Measurements from ENCODE around the gene ISLR. TPM values are rescaled to one million over a fixed set of nuclear protein-coding genes. Genes with fewer than 3 reads are reported as not detected.
A peak's percentile ranks its signal among the peaks of the same experiment; 100 is the strongest.

The ISLR gene
- total and polyA plus RNA-seq, 2 of the 8 experiments (the other 6 are each of a cell fraction or from before 2014, with no cell fraction given) = 0.29 to 0.35 TPM

- H3K4me1 ChIP-seq (replicated peaks in 1 of 4; ENCODE audit: control insufficient read depth in 3 of 4, insufficient read depth in 4 of 4, low read length in 3 of 4) = peaks cover 35 to 57% (median 47%) of the 10 kb centered on the region in 4 experiments
- POLR2A ChIA-PET (ENCODE audit: partially characterized antibody) = interaction anchor here (1.0 to 7.0 kb wide), 7 partner anchors 9 to 79 kb away, joined by 3 to 58 read pairs (median 4); partner anchors contain the start of gene STRA6
- no peak overlapping the region for H4K8ac ChIP-seq (ENCODE audit: extremely low read depth, insufficient read depth, low read length)
- TF ChIP-seq HDAC2 (IDR thresholded peaks at IDR 0.05; ENCODE audit: borderline replicate concordance in 1 of 2, low read depth in 2 of 2, low read length in 2 of 2) (no peak), RXRA (IDR thresholded peaks at IDR 0.05; ENCODE audit: insufficient read depth, low read depth, low read length) (no peak), CHD1 (IDR thresholded peaks at IDR 0.05; ENCODE audit: low read depth, low read length) (no peak), TAF7 (optimal IDR thresholded peaks at IDR 0.05; ENCODE audit: borderline replicate concordance, low read depth, low read length) (no peak), CBX8 (IDR thresholded peaks at IDR 0.05; ENCODE audit: borderline replicate concordance, low read depth, low read length) (no peak), CREB1 (IDR thresholded peaks at IDR 0.05) (no peak), GTF2F1 (IDR thresholded peaks at IDR 0.05; ENCODE audit: borderline replicate concordance, low read depth, low read length) (no peak), SIN3A (conservative IDR thresholded peaks at IDR 0.05 in 1 of 2, IDR thresholded peaks at IDR 0.05 in 1 of 2; ENCODE audit: low read depth in 1 of 2, low read length in 2 of 2) (no peak), TEAD4 (IDR thresholded peaks at IDR 0.05; ENCODE audit: low read depth, low read length) (no peak), BACH1 (IDR thresholded peaks at IDR 0.05; ENCODE audit: low read length) (no peak), MAFK (IDR thresholded peaks at IDR 0.05; ENCODE audit: low read depth, low read length) (no peak)
These were observed 38.1 kb downstream of the ISLR start for GRCh38 chr15:74211656-74212055.

More at GRCh38 chr15:74211656-74212055, 38.1 kb downstream of the ISLR start:
- Histone ChIP-seq H3K9me3 (ENCODE audit: insufficient read depth in 2 of 2, low read depth in 1 of 2, low read length in 1 of 2) (no peaks in the 10 kb centered on the region), H3K56ac (replicated peaks; ENCODE audit: insufficient read length, low read depth, low read length) (no peak overlapping the region), H2BK120ac (replicated peaks; ENCODE audit: low read depth, low read length) (no peak overlapping the region), H2BK5ac (ENCODE audit: low read depth, low read length) (peak overlapping the region; percentile 93), H4K5ac (ENCODE audit: insufficient read length, low read depth, low read length) (no peak overlapping the region), H2BK20ac (ENCODE audit: low read length) (peak overlapping the region; percentile 74), H3K4me2 (ENCODE audit: insufficient read depth in 1 of 2, low read depth in 2 of 2, low read length in 2 of 2) (peak overlapping the region in 1 of 2 experiments; percentile 5; a peak in 1 of 4 replicates), H3K23me2 (ENCODE audit: low read depth, low read length) (peaks cover 2% of the 10 kb centered on the region), H3K36me3 (ENCODE audit: control insufficient read depth in 2 of 4, insufficient read depth in 4 of 4, low read length in 3 of 4) (no peaks in the 10 kb centered on the region), H2BK15ac (ENCODE audit: low read length) (peak overlapping the region; percentile 95), H2AFZ (ENCODE audit: low read length) (no peak overlapping the region), H3K79me2 (ENCODE audit: control insufficient read depth in 1 of 2, insufficient read depth in 2 of 2, low read length in 2 of 2) (no peaks in the 10 kb centered on the region), H2BK12ac (ENCODE audit: low read depth, low read length) (peak overlapping the region; percentile 98; the same call in 1 of the 2 replicates), H2AK5ac (ENCODE audit: low read depth, low read length) (peak overlapping the region; percentile 97), H3K4ac (replicated peaks; ENCODE audit: insufficient read length, low read depth, low read length) (no peak overlapping the region), H4K91ac (replicated peaks; ENCODE audit: insufficient read length, low read length) (peak overlapping the region; percentile 71), H3K18ac (ENCODE audit: extremely low read depth, low read length) (peak overlapping the region; percentile 64; the same call in 1 of the 2 replicates), H3K23ac (ENCODE audit: insufficient read length) (no peak overlapping the region), H3K27ac (ENCODE audit: low read depth, low read length) (no peak overlapping the region), H3K27me3 (replicated peaks in 1 of 4; ENCODE audit: control insufficient read depth in 3 of 4, extremely low read depth in 1 of 4, insufficient read depth in 3 of 4, low read length in 3 of 4) (peaks cover 0 to 10% (median 7%) of the 10 kb centered on the region in 4 experiments; a peak in 6 of 7 replicates), H3K9ac (replicated peaks in 1 of 4; ENCODE audit: extremely low read depth in 1 of 4, low read depth in 3 of 4, low read length in 3 of 4) (no peak overlapping the region), H3K4me3 (ENCODE audit: extremely low read depth in 1 of 4, insufficient read depth in 2 of 4, low read depth in 3 of 4, low read length in 4 of 4) (no peak overlapping the region), H3K79me1 (ENCODE audit: low read depth, low read length) (no peaks in the 10 kb centered on the region), H4K20me1 (replicated peaks in 1 of 2; ENCODE audit: control insufficient read depth in 1 of 2, insufficient read depth in 2 of 2, low read length in 2 of 2) (no peaks in the 10 kb centered on the region), H3K14ac (ENCODE audit: insufficient read length) (no peak overlapping the region)
- CTCF ChIA-PET (ENCODE audit: partially characterized antibody) = interaction anchor here (0.6 to 2.7 kb wide), 6 partner anchors 8 to 147 kb away, joined by 3 to 8 read pairs (median 3); no protein-coding TSS in a partner anchor
- no peak for FAIRE-seq
- no peak for DNase-seq (ENCODE audit: low read depth in 1 of 2, low spot score in 2 of 2)
- 80% methylated on average over 1 of the region's 1 CpG; no CpG with 5 or more reads in 1 of the 2 experiments for WGBS, 2 experiments (ENCODE audit: extremely low coverage in 1 of 2, insufficient coverage in 1 of 2, insufficient read length in 1 of 2, insufficient replicate concordance in 2 of 2, low coverage in 1 of 2, low lambda C conversion rate in 2 of 2, missing lambda C conversion rate in 1 of 2)

Data from H1 (cell line).